ENCODE measurements around the gene ZMIZ1. TPM values are rescaled to one million over a fixed set of nuclear protein-coding genes. Genes with fewer than 3 reads are reported as not detected.
"Not testable (repeated sequence)": the region's sequence is repeated elsewhere in the genome, so short reads cannot be mapped to it uniquely, and the experiment has no call there.

ZMIZ1 gene
- polyA plus RNA-seq, 6 donors from 2014 or later: 0.11 to 2.9 (median 1.5) TPM

GRCh38 chr10:79269969-79270368, 201.2 kb downstream of the ZMIZ1 start:
- Mint-ChIP-seq H3K27ac (peak overlapping the region in 5 of 6 donors; percentile 8 to 91 (median 29)), H3K4me3 (no peak overlapping the region), H3K36me3 (no peaks in the 10 kb centered on the region), H3K4me1 (peaks cover 43 to 75% (median 64%) of the 10 kb centered on the region in 3 donors), H3K27me3 (no peaks in the 10 kb centered on the region), H3K9me3 (no peaks in the 10 kb centered on the region)
- ATAC-seq (ENCODE audit: low read depth in 2 of 2): no peak
- DNase-seq: no peak

GRCh38 chr10:79270466-79271246, 201.9 kb downstream of the ZMIZ1 start:
- DNase-seq (no peak), ATAC-seq (ENCODE audit: low read depth in 2 of 2) (no peak)
- peaks cover 42 to 69% (median 60%) of the 10 kb centered on the region in 3 donors for H3K4me1 Mint-ChIP-seq
- no peaks in the 10 kb centered on the region for H3K27me3 Mint-ChIP-seq
- peak overlapping the region in 4 of 6 donors; percentile 24 to 65 (median 39) for H3K27ac Mint-ChIP-seq
- H3K36me3 Mint-ChIP-seq: no peaks in the 10 kb centered on the region
- peak overlapping the region in 2 of 8 donors; percentile 9 to 10 for H3K4me3 Mint-ChIP-seq
- no peaks in the 10 kb centered on the region for H3K9me3 Mint-ChIP-seq

DNA sequence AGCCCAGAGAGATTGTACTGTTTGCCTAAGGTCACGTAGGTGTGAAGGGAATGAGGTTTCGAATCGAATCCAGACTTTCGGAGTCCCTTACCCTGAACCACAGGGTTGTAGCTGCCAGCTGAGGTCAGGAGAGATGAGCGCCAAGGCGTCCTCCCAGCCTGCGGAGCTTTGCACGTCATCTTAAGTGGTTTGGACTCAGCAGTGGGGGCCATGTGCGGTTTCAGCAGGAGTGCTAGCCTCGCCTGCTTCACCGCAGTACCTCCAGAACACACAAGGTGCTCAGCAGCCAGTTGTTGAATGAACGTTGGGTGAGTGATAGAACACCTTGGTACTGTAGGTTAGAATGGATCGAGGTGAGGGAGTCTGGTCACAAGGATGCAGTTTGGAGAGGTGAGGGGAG, 203.6 kb downstream of the ZMIZ1 start:
- H3K27me3 Mint-ChIP-seq: no peaks in the 10 kb centered on the region
- DNase-seq (no peak), ATAC-seq (ENCODE audit: low read depth in 2 of 2) (no peak)
- no peaks in the 10 kb centered on the region for H3K9me3 Mint-ChIP-seq
- H3K27ac Mint-ChIP-seq: no peak overlapping the region
- H3K4me1 Mint-ChIP-seq: peaks cover 30 to 52% (median 50%) of the 10 kb centered on the region in 3 donors
- H3K36me3 Mint-ChIP-seq: no peaks in the 10 kb centered on the region
- H3K4me3 Mint-ChIP-seq: no peak overlapping the region

DNA sequence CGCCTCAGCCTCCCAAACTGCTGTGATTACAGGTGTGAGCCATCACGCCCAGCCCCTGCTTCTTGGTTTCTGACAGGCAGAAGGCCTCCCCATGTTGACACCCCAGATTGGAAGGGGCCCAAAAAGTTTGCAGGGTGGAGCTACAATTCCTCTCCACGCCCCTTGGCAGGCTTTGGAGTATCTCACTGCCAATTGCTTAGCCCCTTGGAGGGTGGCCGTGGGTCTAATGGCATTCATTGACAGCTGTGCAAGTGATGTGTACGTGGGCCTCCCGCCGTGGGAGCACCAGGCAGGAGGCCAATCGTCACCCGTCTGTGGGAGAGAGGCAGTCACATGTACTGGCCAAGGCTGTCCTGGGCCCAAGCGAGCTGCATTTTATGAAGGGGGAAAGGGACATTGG, 204.8 kb downstream of the ZMIZ1 start:
- peak overlapping the region in 1 of 6 donors; percentile 54 for H3K27ac Mint-ChIP-seq
- H3K4me3 Mint-ChIP-seq: no peak overlapping the region
- DNase-seq (no peak), ATAC-seq (ENCODE audit: low read depth in 2 of 2) (no peak)
- H3K4me1 Mint-ChIP-seq: peaks cover 27 to 40% (median 37%) of the 10 kb centered on the region in 3 donors
- no peaks in the 10 kb centered on the region for H3K9me3 Mint-ChIP-seq
- H3K27me3 Mint-ChIP-seq: no peaks in the 10 kb centered on the region
- H3K36me3 Mint-ChIP-seq: no peaks in the 10 kb centered on the region

DNA sequence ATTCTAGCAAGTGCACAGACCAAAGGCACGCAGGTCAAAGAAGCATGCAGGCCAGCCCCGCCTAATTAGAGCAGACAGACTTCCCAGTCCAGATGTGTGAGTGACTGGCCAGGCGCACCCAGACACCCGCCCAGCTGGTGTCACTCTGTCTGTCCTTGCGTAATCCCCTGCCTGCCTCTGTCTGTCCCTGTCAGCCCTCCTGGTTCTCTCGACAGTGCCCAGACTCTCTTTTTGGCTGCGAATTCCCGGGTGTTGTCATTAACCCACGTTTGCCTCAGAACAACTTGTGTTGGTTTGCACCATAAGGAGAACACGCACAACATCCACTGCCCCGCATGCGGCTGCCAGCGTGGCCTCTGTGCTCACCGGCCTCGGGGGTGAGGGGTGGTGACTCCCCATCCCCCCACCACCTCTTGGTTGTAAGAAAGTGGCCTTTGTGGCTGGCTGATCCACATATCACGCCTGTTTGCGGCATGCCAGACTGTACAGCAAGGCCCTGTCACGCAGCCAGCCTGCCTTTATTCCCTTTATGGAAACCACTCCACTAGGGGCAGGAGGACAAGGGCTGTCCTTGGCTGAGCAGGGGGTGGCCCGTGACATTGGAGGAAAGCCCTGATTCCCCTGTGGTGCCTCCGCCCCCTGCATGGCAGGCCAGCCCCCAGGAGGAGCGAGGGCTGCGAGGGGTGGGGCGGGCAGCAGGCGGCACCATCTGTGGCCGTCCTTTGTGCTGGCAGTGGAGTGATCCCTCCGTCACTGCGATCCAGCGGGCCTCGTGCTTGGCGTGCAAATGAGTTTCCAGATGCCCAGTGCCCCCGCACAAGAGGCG, 205.7 kb downstream of the ZMIZ1 start:
- Mint-ChIP-seq H3K27ac (peak overlapping the region in 1 of 6 donors; percentile 78), H3K9me3 (peaks cover 0 to 1% (median 0%) of the 10 kb centered on the region in 7 donors), H3K4me3 (no peak overlapping the region), H3K4me1 (peaks cover 22 to 34% (median 30%) of the 10 kb centered on the region in 3 donors), H3K27me3 (no peaks in the 10 kb centered on the region), H3K36me3 (no peaks in the 10 kb centered on the region)
- ATAC-seq (ENCODE audit: low read depth in 2 of 2): no peak
- no peak for DNase-seq

- DNase-seq: no peak
- Mint-ChIP-seq H3K9me3 (peaks cover 0 to 1% (median 0%) of the 10 kb centered on the region in 7 donors), H3K27me3 (no peaks in the 10 kb centered on the region), H3K4me1 (peaks cover 16 to 29% (median 24%) of the 10 kb centered on the region in 3 donors), H3K36me3 (no peaks in the 10 kb centered on the region), H3K27ac (no peak overlapping the region), H3K4me3 (no peak overlapping the region)
- ATAC-seq (ENCODE audit: low read depth in 2 of 2): no peak
These were observed 206.3 kb downstream of the ZMIZ1 start for GRCh38 chr10:79275105-79275430.

DNA sequence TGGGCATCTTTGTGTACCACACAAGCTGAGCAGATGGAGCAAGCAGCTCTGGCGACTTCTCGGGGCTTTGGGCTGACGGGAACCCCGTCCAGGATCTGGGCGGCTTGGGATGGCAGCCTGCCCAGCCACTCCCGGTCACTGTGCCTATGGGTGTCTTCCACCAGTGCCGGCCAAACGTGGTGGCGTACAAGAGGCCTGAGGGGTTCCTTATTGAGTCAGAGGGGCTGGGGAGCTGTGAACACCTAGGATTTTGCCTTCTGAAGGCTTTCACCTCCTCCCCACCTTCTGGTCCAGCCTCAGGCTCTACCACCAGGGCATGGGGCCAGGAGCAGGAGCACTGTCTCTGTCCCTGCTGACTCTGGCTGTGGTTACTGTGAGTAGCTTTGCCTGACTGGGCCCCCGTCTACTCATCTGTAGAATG, 206.7 kb downstream of the ZMIZ1 start:
- no peak for DNase-seq
- H3K4me3 Mint-ChIP-seq: no peak overlapping the region
- H3K36me3 Mint-ChIP-seq: no peaks in the 10 kb centered on the region
- no peaks in the 10 kb centered on the region for H3K27me3 Mint-ChIP-seq
- peak overlapping the region in 3 of 6 donors; percentile 24 to 76 (median 37) for H3K27ac Mint-ChIP-seq
- peaks cover 12 to 25% (median 21%) of the 10 kb centered on the region in 3 donors for H3K4me1 Mint-ChIP-seq
- H3K9me3 Mint-ChIP-seq: peaks cover 0 to 1% (median 0%) of the 10 kb centered on the region in 7 donors
- ATAC-seq (ENCODE audit: low read depth in 2 of 2): no peak

DNA sequence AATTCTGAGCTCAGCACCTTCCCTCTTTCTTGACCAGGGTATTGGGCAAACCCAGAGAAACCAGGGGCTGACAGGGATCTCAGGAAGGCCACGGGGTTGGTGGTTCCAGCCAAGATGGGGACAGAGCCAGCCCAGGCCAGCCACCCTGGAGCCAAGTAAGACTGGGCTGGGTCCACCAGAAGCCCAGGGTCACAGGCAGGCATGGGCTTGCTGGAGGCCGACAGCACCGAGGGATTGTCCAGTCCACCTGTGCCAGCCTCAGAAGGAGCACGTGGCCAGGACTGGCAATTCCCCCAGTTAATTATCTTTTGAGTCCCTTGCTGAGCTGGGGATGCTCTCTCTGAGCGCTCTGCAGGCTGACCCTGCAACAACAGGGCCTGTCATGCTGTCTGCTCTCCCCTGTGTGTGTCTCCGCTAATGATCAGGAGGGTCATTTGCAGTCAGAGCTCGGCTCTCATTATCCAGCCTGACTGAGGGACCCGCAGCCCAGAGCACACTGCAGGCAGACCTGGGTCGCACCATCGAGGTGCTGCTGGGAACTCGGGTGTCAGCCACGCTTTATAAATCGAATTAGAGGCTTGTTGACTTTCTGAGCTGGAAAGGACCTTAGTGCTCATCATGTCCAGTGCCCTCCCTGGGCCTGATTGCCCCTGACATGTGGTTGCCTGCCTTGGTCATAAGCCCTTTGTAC, 209.0 kb downstream of the ZMIZ1 start:
- peak overlapping the region in 2 of 6 donors; percentile 28 to 38 for H3K27ac Mint-ChIP-seq
- DNase-seq (no peak), ATAC-seq (ENCODE audit: low read depth in 2 of 2) (no peak)
- peaks cover 0 to 6% of the 10 kb centered on the region in 2 donors for H3K36me3 Mint-ChIP-seq
- peaks cover 0 to 3% (median 0%) of the 10 kb centered on the region in 7 donors for H3K9me3 Mint-ChIP-seq
- H3K4me1 Mint-ChIP-seq: peaks cover 6 to 21% (median 13%) of the 10 kb centered on the region in 3 donors
- no peak overlapping the region for H3K4me3 Mint-ChIP-seq
- H3K27me3 Mint-ChIP-seq: no peaks in the 10 kb centered on the region

DNA sequence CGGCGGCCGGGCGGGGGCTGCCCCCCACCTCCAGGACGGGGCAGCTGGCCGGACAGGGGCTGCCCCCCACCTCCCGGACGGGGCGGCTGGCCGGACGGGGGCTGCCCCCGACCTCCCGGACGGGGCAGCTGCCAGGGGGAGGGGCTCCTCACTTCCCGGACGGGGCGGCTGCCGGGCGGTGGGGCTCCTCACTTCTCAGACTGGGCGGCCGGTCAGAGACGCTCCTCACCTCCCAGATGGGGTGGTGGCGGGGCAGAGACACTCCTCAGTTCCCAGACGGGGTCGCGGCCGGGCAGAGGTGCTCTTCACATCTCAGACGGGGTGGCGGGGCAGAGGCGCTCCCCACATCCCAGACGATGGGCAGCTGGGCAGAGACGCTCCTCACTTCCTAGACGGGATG, 210.3 kb downstream of the ZMIZ1 start:
- not testable (repeated sequence) for H3K27me3 Mint-ChIP-seq; H3K27ac Mint-ChIP-seq; H3K36me3 Mint-ChIP-seq; DNase-seq; H3K4me3 Mint-ChIP-seq; ATAC-seq (ENCODE audit: low read depth in 2 of 2); H3K9me3 Mint-ChIP-seq
- peaks cover 16 to 34% (median 17%) of the 10 kb centered on the region in 3 donors for H3K4me1 Mint-ChIP-seq

DNA sequence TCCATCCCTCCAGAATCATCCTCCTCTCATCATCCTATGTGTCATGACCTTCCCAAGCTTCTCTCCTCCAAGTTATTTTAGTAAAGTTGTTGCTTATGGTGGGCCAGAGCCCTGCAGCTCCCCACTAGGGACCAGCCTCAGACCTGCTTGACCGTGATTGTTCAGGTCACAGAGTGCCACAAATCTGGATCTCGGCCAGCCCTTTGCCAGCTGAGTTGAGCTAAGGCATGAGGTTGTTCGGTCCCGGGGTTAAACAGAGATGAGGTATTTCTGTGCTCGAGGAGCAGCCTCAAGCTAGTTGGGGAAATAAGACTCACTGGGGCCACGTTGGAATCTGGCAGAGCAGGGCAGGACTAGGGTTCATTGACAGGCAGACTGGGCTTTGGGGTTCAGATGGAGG, 212.2 kb downstream of the ZMIZ1 start:
- no peak for DNase-seq
- no peak overlapping the region for H3K4me3 Mint-ChIP-seq
- H3K27ac Mint-ChIP-seq: peak overlapping the region in 1 of 6 donors; percentile 95
- peaks cover 31 to 52% (median 34%) of the 10 kb centered on the region in 3 donors for H3K4me1 Mint-ChIP-seq
- ATAC-seq (ENCODE audit: low read depth in 2 of 2): no peak
- no peaks in the 10 kb centered on the region for H3K27me3 Mint-ChIP-seq
- peaks cover 0 to 3% (median 0%) of the 10 kb centered on the region in 7 donors for H3K9me3 Mint-ChIP-seq
- H3K36me3 Mint-ChIP-seq: peaks cover 0 to 6% of the 10 kb centered on the region in 2 donors

- Mint-ChIP-seq H3K9me3 (peaks cover 0 to 3% (median 0%) of the 10 kb centered on the region in 7 donors), H3K4me3 (peak overlapping the region in 1 of 8 donors; percentile 15), H3K27me3 (no peaks in the 10 kb centered on the region), H3K4me1 (peaks cover 42 to 59% (median 47%) of the 10 kb centered on the region in 3 donors), H3K27ac (no peak overlapping the region), H3K36me3 (peaks cover 0 to 6% of the 10 kb centered on the region in 2 donors)
- no peak for ATAC-seq (ENCODE audit: low read depth in 2 of 2)
- no peak for DNase-seq
These were observed 213.6 kb downstream of the ZMIZ1 start for GRCh38 chr10:79282388-79282787.

DNA sequence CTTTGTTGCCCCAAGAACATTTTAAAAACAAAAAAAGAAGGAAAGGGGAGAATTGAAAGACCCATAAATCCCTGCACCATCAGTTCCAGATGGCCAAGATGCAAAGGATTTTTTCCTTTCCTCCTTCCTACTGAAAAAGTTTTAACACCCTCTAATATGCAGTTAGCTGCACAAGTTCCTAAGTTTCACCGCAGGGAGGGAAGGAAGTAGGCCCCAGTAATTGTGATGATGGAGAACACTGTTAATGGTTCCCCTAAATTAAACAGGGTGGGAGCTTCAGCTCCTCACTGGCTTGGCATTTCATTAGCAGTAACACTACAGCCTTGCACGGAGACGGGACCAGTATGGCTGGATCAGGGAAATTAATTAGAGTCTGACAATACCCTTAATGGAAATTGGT, 214.8 kb downstream of the ZMIZ1 start:
- Mint-ChIP-seq H3K4me1 (peaks cover 52 to 71% (median 56%) of the 10 kb centered on the region in 3 donors), H3K4me3 (peak overlapping the region in 4 of 8 donors; percentile 7 to 63 (median 33)), H3K36me3 (peaks cover 0 to 6% of the 10 kb centered on the region in 2 donors), H3K27ac (peak overlapping the region; percentile 33 to 96 (median 76)), H3K9me3 (peaks cover 0 to 3% (median 0%) of the 10 kb centered on the region in 7 donors), H3K27me3 (no peaks in the 10 kb centered on the region)
- no peak for DNase-seq
- no peak for ATAC-seq (ENCODE audit: low read depth in 2 of 2)
